Epithelial cell of prostate (primary cell): ENCODE results near the gene DDX28.
"Not testable (repeated sequence)": the region's sequence is repeated elsewhere in the genome, so short reads cannot be mapped to it uniquely, and the experiment has no call there.

ENCODE experiments used
- DNase-seq: peaks from one replicate; pipeline ENCODE4 v3.0.0-alpha.2; 2011; ENCODE audit warnings: low read depth, low spot score
- H3K27ac ChIP-seq: fragments of 450-650 bp; 2 replicates; pipeline ENCODE4 v1.5.1; 2017; ENCODE audit warnings: mild to moderate bottlenecking

DDX28 gene

DNA sequence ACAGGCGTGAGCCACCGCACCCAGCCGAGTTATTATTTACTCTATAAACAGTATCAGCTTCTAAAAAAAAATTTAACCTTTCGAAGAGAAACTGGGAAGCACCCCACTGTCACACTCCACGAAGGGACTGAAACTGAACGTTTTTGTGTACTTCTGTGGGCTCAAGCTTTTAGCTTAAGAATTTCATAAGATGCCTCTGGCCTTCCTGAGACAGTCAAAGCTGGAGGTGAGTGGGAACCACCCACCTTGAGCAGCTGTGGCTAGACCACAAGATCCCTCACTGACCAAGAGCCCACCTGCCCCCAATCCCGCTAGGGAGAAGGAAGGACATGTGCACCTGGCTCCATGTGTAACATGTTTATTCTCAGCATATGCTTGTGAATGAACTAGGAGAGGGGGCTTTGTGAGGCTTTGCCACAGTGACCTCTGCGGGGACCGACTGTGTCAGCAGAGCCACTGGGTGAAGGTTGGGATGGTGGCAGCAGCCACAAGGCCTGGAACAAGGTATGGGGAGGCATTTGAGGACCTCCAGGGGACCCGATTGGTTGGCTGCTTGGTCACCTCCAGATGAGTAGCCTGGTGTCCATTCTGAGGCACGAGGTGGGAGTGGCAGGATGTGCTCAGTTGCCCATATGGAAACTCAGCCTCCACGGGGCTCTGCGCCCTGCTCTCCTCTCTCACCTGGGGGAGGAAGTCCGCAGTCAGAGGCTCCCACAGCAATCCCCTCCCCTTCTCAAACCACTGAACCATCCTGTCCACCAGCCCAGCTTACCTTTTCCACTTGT is 47.5 kb downstream of the DDX28 start:
- H3K27ac ChIP-seq = no peak overlapping the region
- DNase-seq = no peak

DNA sequence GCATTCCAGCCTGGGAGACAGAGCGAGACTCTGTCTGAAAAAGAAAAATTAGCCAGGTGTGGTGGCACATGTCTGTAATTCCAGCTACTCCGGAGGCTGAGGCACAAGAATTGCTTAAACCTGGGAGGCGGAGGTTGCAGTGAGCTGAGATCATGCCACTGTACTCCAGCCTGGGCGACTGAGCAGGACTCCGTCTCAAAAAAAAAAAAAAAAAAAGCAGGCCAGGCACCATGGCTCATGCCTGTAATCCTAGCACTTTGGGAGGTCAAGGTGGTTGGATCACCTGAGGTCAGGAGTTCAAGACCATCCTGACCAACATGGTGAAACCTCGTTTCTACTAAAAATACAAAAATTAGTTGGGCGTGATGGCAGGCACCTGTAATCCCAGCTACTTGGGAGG is 50.7 kb downstream of the DDX28 start:
- DNase-seq, H3K27ac ChIP-seq: not testable (repeated sequence)

DNA sequence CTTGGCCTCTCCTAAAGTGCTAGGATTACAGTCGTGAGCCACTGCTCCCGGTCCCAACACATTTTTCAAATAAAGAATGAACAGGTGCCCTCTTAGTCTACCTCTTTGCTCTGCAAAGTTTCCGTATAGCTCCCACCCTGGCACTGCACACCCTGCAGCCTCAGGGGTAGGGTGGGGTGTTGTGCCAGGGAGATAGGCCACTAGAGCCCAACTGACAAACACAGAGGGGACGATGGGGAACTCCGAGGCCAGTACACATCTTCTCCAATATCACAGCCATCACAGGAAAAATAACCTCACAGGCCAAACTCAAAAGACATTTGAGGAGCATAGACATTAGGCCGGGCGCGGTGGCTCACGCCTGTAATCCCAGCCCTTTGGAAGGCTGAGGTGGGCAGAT is 51.9 kb downstream of the DDX28 start:
- no peak for DNase-seq
- no peak overlapping the region for H3K27ac ChIP-seq
